Parathyroid adenoma (tissue), 2 donors: ENCODE data around the gene CCDC80.

ENCODE experiments used
- H2AFZ ChIP-seq: fragments of 300-600 bp; sonication (generic); one replicate; pipeline ENCODE4 v1.7.0; 2017; ENCODE audit warnings: antibody characterized with exemption, mild to moderate bottlenecking
- H3K27ac ChIP-seq: fragments of 300-600 bp; sonication (generic); one replicate; pipeline ENCODE4 v1.7.0; 2017
- H3K27me3 ChIP-seq: fragments of 300-600 bp; sonication (generic); one replicate; pipeline ENCODE4 v1.7.0; 2017; ENCODE audit warnings: low read length; ENCODE audit not compliant: control insufficient read depth, insufficient read depth
- H3K36me3 ChIP-seq: fragments of 300-600 bp; sonication (generic); one replicate; pipeline ENCODE4 v1.7.0; 2017; ENCODE audit warnings: low read length; ENCODE audit not compliant: control insufficient read depth, insufficient read depth
- H3K4me1 ChIP-seq: fragments of 300-600 bp; sonication (generic); one replicate; pipeline ENCODE4 v1.7.0; 2017; ENCODE audit warnings: control low read depth
- H3K4me2 ChIP-seq: fragments of 300-600 bp; sonication (generic); one replicate; pipeline ENCODE4 v1.7.0; 2017; ENCODE audit warnings: low read length
- H3K4me3 ChIP-seq: fragments of 300-600 bp; sonication (generic); one replicate; pipeline ENCODE4 v1.7.0; 2017; ENCODE audit warnings: low read depth, low read length
- H3K79me2 ChIP-seq: fragments of 300-600 bp; sonication (generic); one replicate; pipeline ENCODE4 v1.7.0; 2017; ENCODE audit warnings: control low read depth
- H3K9ac ChIP-seq: fragments of 300-600 bp; sonication (generic); one replicate; pipeline ENCODE4 v1.7.0; 2017; ENCODE audit warnings: mild to moderate bottlenecking
- H3K9me3 ChIP-seq: fragments of 300-600 bp; sonication (generic); one replicate; pipeline ENCODE4 v1.7.0; 2017; ENCODE audit warnings: low read length; ENCODE audit not compliant: control insufficient read depth
- TF ChIP-seq, protein P1 (sequence below): fragments of 300-600 bp; sonication (generic); IDR thresholded peaks from one replicate; pipeline ENCODE4 v1.7.0; 2017; ENCODE audit warnings: antibody characterized with exemption, mild to moderate bottlenecking
- donor health status: primary hyperparathyroidism.

CCDC80 gene

DNA sequence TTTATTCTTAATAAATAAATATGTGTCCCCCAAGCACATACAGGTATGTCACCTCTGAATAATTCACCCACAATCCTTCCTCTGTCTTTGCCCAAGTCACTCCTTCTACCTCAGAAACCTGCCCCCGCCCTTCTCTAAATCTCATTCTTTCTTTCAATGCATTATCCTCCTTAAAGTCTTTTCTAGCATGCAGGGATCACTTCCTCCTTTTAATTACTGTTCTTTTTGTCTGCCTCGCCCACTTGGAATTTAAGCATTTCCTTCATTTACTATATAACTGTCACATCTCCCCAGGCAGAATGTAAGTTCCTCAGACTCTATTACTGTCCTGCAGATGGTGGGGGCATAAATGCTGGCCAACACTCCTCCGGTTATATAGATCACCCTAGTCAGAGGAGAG lies 7.8 kb downstream of the CCDC80 start:
- TF ChIP-seq, protein P1, sequence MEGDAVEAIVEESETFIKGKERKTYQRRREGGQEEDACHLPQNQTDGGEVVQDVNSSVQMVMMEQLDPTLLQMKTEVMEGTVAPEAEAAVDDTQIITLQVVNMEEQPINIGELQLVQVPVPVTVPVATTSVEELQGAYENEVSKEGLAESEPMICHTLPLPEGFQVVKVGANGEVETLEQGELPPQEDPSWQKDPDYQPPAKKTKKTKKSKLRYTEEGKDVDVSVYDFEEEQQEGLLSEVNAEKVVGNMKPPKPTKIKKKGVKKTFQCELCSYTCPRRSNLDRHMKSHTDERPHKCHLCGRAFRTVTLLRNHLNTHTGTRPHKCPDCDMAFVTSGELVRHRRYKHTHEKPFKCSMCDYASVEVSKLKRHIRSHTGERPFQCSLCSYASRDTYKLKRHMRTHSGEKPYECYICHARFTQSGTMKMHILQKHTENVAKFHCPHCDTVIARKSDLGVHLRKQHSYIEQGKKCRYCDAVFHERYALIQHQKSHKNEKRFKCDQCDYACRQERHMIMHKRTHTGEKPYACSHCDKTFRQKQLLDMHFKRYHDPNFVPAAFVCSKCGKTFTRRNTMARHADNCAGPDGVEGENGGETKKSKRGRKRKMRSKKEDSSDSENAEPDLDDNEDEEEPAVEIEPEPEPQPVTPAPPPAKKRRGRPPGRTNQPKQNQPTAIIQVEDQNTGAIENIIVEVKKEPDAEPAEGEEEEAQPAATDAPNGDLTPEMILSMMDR = no peak
- H3K9me3 ChIP-seq = no peaks in the 10 kb centered on the region
- H3K79me2 ChIP-seq = no peaks in the 10 kb centered on the region
- H3K4me2 ChIP-seq = no peak overlapping the region
- no peak overlapping the region for H3K9ac ChIP-seq
- no peaks in the 10 kb centered on the region for H3K27me3 ChIP-seq
- no peak overlapping the region for H2AFZ ChIP-seq
- H3K4me3 ChIP-seq = no peak overlapping the region
- H3K27ac ChIP-seq = no peak overlapping the region
- no peaks in the 10 kb centered on the region for H3K4me1 ChIP-seq
- no peaks in the 10 kb centered on the region for H3K36me3 ChIP-seq

DNA sequence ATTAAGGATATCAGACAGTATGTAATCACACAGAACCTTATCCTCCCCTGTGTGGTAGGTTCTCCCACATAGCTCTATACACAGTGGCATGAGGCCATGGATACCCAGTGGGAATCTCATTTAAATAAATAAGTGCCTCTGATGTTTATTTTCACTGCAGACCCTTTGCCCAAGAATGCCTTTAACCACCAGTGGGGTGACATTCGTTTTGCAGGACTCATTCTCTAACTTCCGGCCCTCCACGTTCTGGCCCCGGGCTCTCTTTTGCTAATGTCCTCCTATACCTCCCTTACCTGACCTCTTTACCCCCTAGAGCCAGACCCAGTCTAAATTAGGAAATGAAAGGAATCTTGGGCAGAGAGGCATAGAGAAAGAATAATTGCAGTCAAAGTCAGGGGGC lies 8.3 kb downstream of the CCDC80 start:
- H3K4me3 ChIP-seq = no peak overlapping the region
- no peaks in the 10 kb centered on the region for H3K9me3 ChIP-seq
- no peak overlapping the region for H3K4me2 ChIP-seq
- no peak overlapping the region for H3K27ac ChIP-seq
- H3K9ac ChIP-seq = no peak overlapping the region
- TF ChIP-seq, protein P1 = no peak
- H3K27me3 ChIP-seq = no peaks in the 10 kb centered on the region
- no peaks in the 10 kb centered on the region for H3K36me3 ChIP-seq
- H3K4me1 ChIP-seq = no peaks in the 10 kb centered on the region
- no peak overlapping the region for H2AFZ ChIP-seq
- no peaks in the 10 kb centered on the region for H3K79me2 ChIP-seq

DNA sequence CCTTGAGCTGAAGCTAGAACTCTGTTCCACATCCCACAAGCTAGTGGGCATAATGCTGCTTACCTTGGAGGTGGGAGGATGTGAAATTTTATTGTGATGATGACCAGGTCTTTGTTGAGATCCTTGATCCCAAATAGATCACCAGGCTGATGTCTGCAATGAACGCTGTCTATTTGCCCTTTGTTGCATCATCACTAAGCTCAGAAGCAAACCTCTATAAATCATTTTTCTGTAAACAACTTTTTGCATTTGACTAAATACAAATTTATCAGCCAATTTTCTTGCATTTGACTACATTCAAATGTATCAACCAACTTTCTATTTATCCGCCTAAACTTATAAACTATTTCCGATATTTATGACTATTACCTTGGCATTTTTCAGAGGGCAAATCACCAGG lies 9.7 kb downstream of the CCDC80 start:
- Histone ChIP-seq H3K36me3 (no peaks in the 10 kb centered on the region), H3K27ac (no peak overlapping the region), H3K27me3 (no peaks in the 10 kb centered on the region), H3K4me2 (no peak overlapping the region), H3K9ac (no peak overlapping the region), H2AFZ (no peak overlapping the region), H3K4me3 (no peak overlapping the region), H3K79me2 (no peaks in the 10 kb centered on the region), H3K9me3 (no peaks in the 10 kb centered on the region), H3K4me1 (no peaks in the 10 kb centered on the region)
- TF ChIP-seq, protein P1 = no peak

DNA sequence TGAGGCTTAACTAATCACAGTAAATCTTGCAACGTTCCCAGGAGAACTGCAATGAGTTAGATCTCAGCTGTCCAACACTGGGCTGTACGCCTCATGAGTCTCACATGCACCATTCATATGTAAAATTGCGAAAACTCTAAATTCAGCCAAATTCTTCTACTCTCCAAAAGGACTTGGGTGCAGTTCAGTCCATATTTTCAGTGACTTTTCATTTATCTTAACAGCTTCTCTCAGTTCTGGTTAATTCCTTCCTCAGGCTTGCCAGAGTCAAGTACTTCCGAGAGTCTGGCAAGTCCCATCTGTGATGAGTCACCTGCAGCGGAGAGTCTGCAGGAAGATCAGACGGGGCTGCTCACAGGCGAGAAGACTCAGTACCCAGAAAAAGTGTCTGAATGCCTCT lies 11.5 kb downstream of the CCDC80 start:
- H3K9ac ChIP-seq = no peak overlapping the region
- no peaks in the 10 kb centered on the region for H3K79me2 ChIP-seq
- no peak overlapping the region for H3K4me2 ChIP-seq
- TF ChIP-seq, protein P1 = no peak
- H2AFZ ChIP-seq = no peak overlapping the region
- H3K36me3 ChIP-seq = no peaks in the 10 kb centered on the region
- H3K27me3 ChIP-seq = no peaks in the 10 kb centered on the region
- no peaks in the 10 kb centered on the region for H3K9me3 ChIP-seq
- no peaks in the 10 kb centered on the region for H3K4me1 ChIP-seq
- H3K27ac ChIP-seq = no peak overlapping the region
- H3K4me3 ChIP-seq = no peak overlapping the region

DNA sequence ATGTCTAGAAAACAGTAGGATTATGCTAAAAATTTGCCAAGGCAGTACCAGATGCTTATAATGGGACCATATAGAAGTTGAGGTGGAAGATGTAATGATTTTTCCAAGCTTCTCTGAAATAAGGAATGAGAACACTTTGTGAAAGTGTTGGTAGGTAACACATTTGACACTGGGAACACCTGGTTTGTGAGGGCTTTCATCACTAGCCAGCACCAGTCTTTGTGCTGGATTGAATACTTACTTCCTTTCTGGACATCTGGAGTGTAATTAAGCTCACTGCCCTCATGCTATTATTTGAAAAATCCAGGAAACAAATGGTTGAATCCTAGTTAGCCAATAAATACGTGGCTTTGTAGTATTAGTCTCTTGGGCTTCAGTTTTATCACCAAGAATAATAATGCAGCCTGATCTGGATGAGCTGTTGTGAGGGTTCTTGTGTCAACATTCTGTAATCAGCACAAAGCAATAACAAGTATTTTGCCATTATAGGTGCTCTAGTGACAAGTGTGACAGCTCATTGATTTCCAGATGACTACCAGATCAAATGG lies 12.9 kb downstream of the CCDC80 start:
- TF ChIP-seq, protein P1 = no peak
- Histone ChIP-seq H3K79me2 (no peaks in the 10 kb centered on the region), H3K9me3 (no peaks in the 10 kb centered on the region), H3K4me1 (no peaks in the 10 kb centered on the region), H3K9ac (no peak overlapping the region), H3K4me3 (no peak overlapping the region), H3K27ac (no peak overlapping the region), H3K27me3 (no peaks in the 10 kb centered on the region), H3K4me2 (no peak overlapping the region), H2AFZ (no peak overlapping the region), H3K36me3 (no peaks in the 10 kb centered on the region)
